ENCODE measurements around the gene ENTPD6.

DNA sequence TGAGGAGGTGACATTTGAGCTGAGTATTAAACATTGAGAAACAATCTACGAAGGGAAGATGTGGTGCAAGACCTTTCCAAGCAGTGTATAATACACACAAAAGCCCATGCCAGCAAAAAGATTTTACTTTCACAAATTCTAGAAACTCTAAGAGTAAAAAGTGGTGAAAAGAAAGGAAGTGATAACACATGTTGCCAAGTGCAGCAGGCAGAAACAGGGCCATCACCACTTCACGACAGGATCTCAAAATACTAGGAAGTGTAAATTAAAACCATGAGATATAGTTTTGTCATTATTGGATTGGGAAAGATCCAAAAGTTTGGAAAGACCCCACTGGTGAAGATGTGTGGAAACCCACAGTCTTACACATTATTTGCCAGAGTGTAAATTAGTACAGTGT lies 1.7 kb upstream of the ENTPD6 start:
- TF ChIP-seq POLR2A (IDR thresholded peaks at IDR 0.05) (no peak), EP300 (IDR thresholded peaks at IDR 0.05; ENCODE audit: low read depth) (no peak)

All from transverse colon (tissue), 1 donor.